CD8-positive, alpha-beta memory T cell (primary cell): ENCODE data around the gene COX18. TPM values are rescaled to one million over a fixed set of nuclear protein-coding genes. Genes with fewer than 3 reads are reported as not detected.

Experiments
- CTCF ChIA-PET: fragments of 350-600 bp; sonication (Branson Sonifier 250); formaldehyde crosslinking; loops from one replicate; lab custom pipeline; 2021; ENCODE audit warnings: antibody characterized with exemption; lab: Charles Lee
- POLR2A ChIA-PET: fragments of 350-600 bp; sonication (Branson Sonifier 250); formaldehyde crosslinking; loops from one replicate; lab custom pipeline; 2021; ENCODE audit warnings: antibody characterized with exemption; lab: Charles Lee
- DNase-seq, 5 donors: peaks; one replicate each; pipeline versions ENCODE4 v3.0.0 to v3.0.0-alpha.2; 2020 to 2022; ENCODE audit warnings: mixed read lengths in 1 of 5
- H3K27ac ChIP-seq: one replicate; pipeline ENCODE4 v1.7.0; 2013; ENCODE audit warnings: low read depth, mild to moderate bottlenecking, low read length, moderate library complexity
- H3K27me3 ChIP-seq: 2 replicates; pipeline ENCODE4 v1.7.0; 2013; ENCODE audit warnings: low read length, mild to moderate bottlenecking; ENCODE audit not compliant: insufficient read depth, poor library complexity, severe bottlenecking
- H3K36me3 ChIP-seq: 2 replicates; pipeline ENCODE4 v1.7.0; 2013; ENCODE audit warnings: mild to moderate bottlenecking, low read length, moderate library complexity; ENCODE audit not compliant: insufficient read depth
- H3K4me1 ChIP-seq: 2 replicates; pipeline ENCODE4 v1.7.0; 2013; ENCODE audit warnings: mild to moderate bottlenecking, low read length, moderate library complexity; ENCODE audit not compliant: insufficient read depth
- H3K4me3 ChIP-seq: 2 replicates; pipeline ENCODE4 v1.7.0; 2013; ENCODE audit warnings: mild to moderate bottlenecking, low read length
- H3K9me3 ChIP-seq: 2 replicates; pipeline ENCODE4 v1.7.0; 2013; ENCODE audit warnings: mild to moderate bottlenecking, low read length
- H3K27ac Mint-ChIP-seq, 8 donors: one replicate each; pipeline ENCODE4 v1.8.0; 2020 to 2021; ENCODE audit warnings: mixed read lengths in 8 of 8, mild to moderate bottlenecking in 6 of 8, inconsistent platforms in 3 of 8, moderate library complexity in 3 of 8
- H3K27me3 Mint-ChIP-seq, 2 donors: one replicate each; pipeline ENCODE4 v1.8.0; 2020 to 2021; ENCODE audit warnings: mixed read lengths in 2 of 2, mild to moderate bottlenecking in 1 of 2, moderate library complexity in 1 of 2
- H3K36me3 Mint-ChIP-seq, 3 donors: one replicate each; pipeline ENCODE4 v1.8.0; 2020 to 2021; ENCODE audit warnings: mixed read lengths in 3 of 3, inconsistent platforms in 1 of 3, mild to moderate bottlenecking in 1 of 3
- H3K4me1 Mint-ChIP-seq, 3 donors: one replicate each; pipeline ENCODE4 v1.8.0; 2020 to 2021; ENCODE audit warnings: mixed read lengths in 3 of 3, inconsistent platforms in 1 of 3, mild to moderate bottlenecking in 1 of 3
- H3K4me3 Mint-ChIP-seq, 7 donors: one replicate each; pipeline ENCODE4 v1.8.0; 2020 to 2021; ENCODE audit warnings: mixed read lengths in 7 of 7, mild to moderate bottlenecking in 6 of 7, moderate library complexity in 4 of 7, inconsistent platforms in 2 of 7
- H3K9me3 Mint-ChIP-seq, 5 donors: one replicate each; pipeline ENCODE4 v1.8.0; 2020 to 2022; ENCODE audit warnings: mixed read lengths in 5 of 5, mild to moderate bottlenecking in 3 of 5, moderate library complexity in 2 of 5, inconsistent platforms in 1 of 5
- polyA plus RNA-seq: library from polyadenylated mRNA; unstranded; fragments of 300-500 nt; fragmentation: Illumina TruSeq; gene quantifications from one replicate; pipeline ENCODE4 v1.2.3, GENCODE V29; 2021
- total RNA-seq, 2 experiments: library from RNA; stranded (reverse); gene quantifications; one replicate each; pipeline ENCODE4 v1.2.3, GENCODE V29; 2021

Gene COX18
- total and polyA plus RNA-seq, 3 experiments from 2014 or later: 6.7 to 27.6 (median 26.4) TPM

- H3K27ac Mint-ChIP-seq: no peak overlapping the region
- H3K27me3 Mint-ChIP-seq: peaks cover 9 to 45% of the 10 kb centered on the region in 2 donors
- Histone ChIP-seq H3K9me3 (no peaks in the 10 kb centered on the region), H3K4me1 (no peaks in the 10 kb centered on the region), H3K27me3 (no peaks in the 10 kb centered on the region), H3K36me3 (no peaks in the 10 kb centered on the region), H3K4me3 (no peak overlapping the region), H3K27ac (no peak overlapping the region)
- H3K9me3 Mint-ChIP-seq: peaks cover 0 to 11% (median 7%) of the 10 kb centered on the region in 5 donors
- ChIA-PET CTCF (no interaction called here), POLR2A (no interaction called here)
- DNase-seq: no peak
- H3K4me1 Mint-ChIP-seq: no peaks in the 10 kb centered on the region
- no peak overlapping the region for H3K4me3 Mint-ChIP-seq
- H3K36me3 Mint-ChIP-seq: no peaks in the 10 kb centered on the region
These were observed 63.1 kb downstream of the COX18 start for GRCh38 chr4:73006286-73006990.

- no peak overlapping the region for H3K4me3 Mint-ChIP-seq
- no peak overlapping the region for H3K27ac ChIP-seq
- H3K27ac Mint-ChIP-seq: no peak overlapping the region
- H3K9me3 Mint-ChIP-seq: peaks cover 0 to 11% (median 7%) of the 10 kb centered on the region in 5 donors
- no peaks in the 10 kb centered on the region for H3K36me3 Mint-ChIP-seq
- peaks cover 9 to 50% of the 10 kb centered on the region in 2 donors for H3K27me3 Mint-ChIP-seq
- H3K4me1 Mint-ChIP-seq: no peaks in the 10 kb centered on the region
- H3K4me3 ChIP-seq: no peak overlapping the region
- DNase-seq: no peak
- H3K9me3 ChIP-seq: no peaks in the 10 kb centered on the region
- no peaks in the 10 kb centered on the region for H3K4me1 ChIP-seq
- no peaks in the 10 kb centered on the region for H3K27me3 ChIP-seq
- CTCF ChIA-PET: no interaction called here
- POLR2A ChIA-PET: no interaction called here
- H3K36me3 ChIP-seq: no peaks in the 10 kb centered on the region
These were observed 64.0 kb downstream of the COX18 start for GRCh38 chr4:73005514-73005913.

Other genes with a start within 250 kb of the COX18 start
- gene ANKRD17, start 189.1 kb upstream of the COX18 start, total RNA-seq: 10 to 100 TPM; 57.6 to 61.9 TPM
- gene ANKRD17, start 189.1 kb upstream of the COX18 start, polyA plus RNA-seq: 15.7 TPM